HepG2 (cell line): ENCODE results near the gene EXOC7. TPM values are rescaled to one million over a fixed set of nuclear protein-coding genes. Genes with fewer than 3 reads are reported as not detected.

Experiments
- HNF4G ChIP-seq, 2 experiments: sonication (generic) in 1 of 2; formaldehyde crosslinking in 1 of 2; IDR thresholded peaks; 2 replicates each; pipeline versions ENCODE4 v1.4.0 to v1.6.1; 2011 to 2020; ENCODE audit warnings: borderline replicate concordance in 2 of 2, low read depth in 2 of 2, mild to moderate bottlenecking in 2 of 2, low read length in 1 of 2, missing genetic modification reagents in 1 of 2, moderate library complexity in 1 of 2
- MAFG ChIP-seq: sonication (generic); formaldehyde crosslinking; IDR thresholded peaks from 2 replicates; pipeline ENCODE4 v1.5.1; 2020; ENCODE audit warnings: mild to moderate bottlenecking, missing genetic modification reagents
- MYPOP ChIP-seq: sonication (generic); formaldehyde crosslinking; IDR thresholded peaks from 2 replicates; pipeline ENCODE4 v1.8.1; 2023; ENCODE audit warnings: mild to moderate bottlenecking, moderate library complexity, missing genetic modification reagents
- NFKB2 ChIP-seq: sonication (generic); formaldehyde crosslinking; IDR thresholded peaks from 2 replicates; pipeline ENCODE4 v1.4.0; 2020; ENCODE audit warnings: missing genetic modification reagents, borderline replicate concordance
- PHF21A ChIP-seq: sonication (generic); formaldehyde crosslinking; IDR thresholded peaks from 2 replicates; pipeline ENCODE4 v1.5.0; 2020; ENCODE audit warnings: mild to moderate bottlenecking, missing genetic modification reagents
- ZIK1 ChIP-seq: sonication (generic); formaldehyde crosslinking; IDR thresholded peaks from 2 replicates; pipeline ENCODE4 v1.5.0; 2020; ENCODE audit warnings: mild to moderate bottlenecking, low read depth, missing genetic modification reagents, borderline replicate concordance
- ZMYM2 ChIP-seq: sonication (generic); formaldehyde crosslinking; IDR thresholded peaks from 2 replicates; pipeline ENCODE4 v1.8.0; 2022; ENCODE audit warnings: mild to moderate bottlenecking, missing genetic modification reagents
- ZNF687 ChIP-seq: sonication (generic); formaldehyde crosslinking; IDR thresholded peaks from 2 replicates; pipeline ENCODE4 v1.5.1; 2020; ENCODE audit warnings: mild to moderate bottlenecking, missing genetic modification reagents, moderate library complexity
- ZNF770 ChIP-seq: sonication (generic); formaldehyde crosslinking; IDR thresholded peaks from 2 replicates; pipeline ENCODE4 v1.5.0; 2020; ENCODE audit warnings: mild to moderate bottlenecking, missing genetic modification reagents
- ZNF788 ChIP-seq: sonication (generic); formaldehyde crosslinking; IDR thresholded peaks from 2 replicates; pipeline ENCODE4 v1.5.0; 2020; ENCODE audit warnings: mild to moderate bottlenecking, missing genetic modification reagents, borderline replicate concordance
- polyA plus RNA-seq, 8 experiments: library from polyadenylated mRNA; depleted of rRNA in 3 of 8; stranded (reverse) in 7 of 8; unstranded in 1 of 8; fragments of >200 nt; fragmentation: Illumina TruSeq in 4 of 8; extraction: Trizol in 4 of 8; gene quantifications; 2 replicates each; pipeline versions ENCODE4 v1.2.1 to v1.2.3, GENCODE V29; 2011 to 2016; ENCODE audit warnings: low read depth in 4 of 8, missing spikeins in 1 of 8, mixed read lengths in 1 of 8; ENCODE audit not compliant: insufficient read depth in 1 of 8
- total RNA-seq, 5 experiments: library from RNA; depleted of rRNA; stranded (reverse); fragments of >200 nt; fragmentation: Illumina TruSeq; extraction: Trizol; gene quantifications; 2 replicates each; pipeline ENCODE4 v1.2.3, GENCODE V29; 2016; ENCODE audit warnings: low read depth in 1 of 5

EXOC7 gene
- total and polyA plus RNA-seq, 2 of the 13 experiments (the other 11 are each of a cell fraction or from before 2014, with no cell fraction given): 86.9 to 116 TPM

DNA sequence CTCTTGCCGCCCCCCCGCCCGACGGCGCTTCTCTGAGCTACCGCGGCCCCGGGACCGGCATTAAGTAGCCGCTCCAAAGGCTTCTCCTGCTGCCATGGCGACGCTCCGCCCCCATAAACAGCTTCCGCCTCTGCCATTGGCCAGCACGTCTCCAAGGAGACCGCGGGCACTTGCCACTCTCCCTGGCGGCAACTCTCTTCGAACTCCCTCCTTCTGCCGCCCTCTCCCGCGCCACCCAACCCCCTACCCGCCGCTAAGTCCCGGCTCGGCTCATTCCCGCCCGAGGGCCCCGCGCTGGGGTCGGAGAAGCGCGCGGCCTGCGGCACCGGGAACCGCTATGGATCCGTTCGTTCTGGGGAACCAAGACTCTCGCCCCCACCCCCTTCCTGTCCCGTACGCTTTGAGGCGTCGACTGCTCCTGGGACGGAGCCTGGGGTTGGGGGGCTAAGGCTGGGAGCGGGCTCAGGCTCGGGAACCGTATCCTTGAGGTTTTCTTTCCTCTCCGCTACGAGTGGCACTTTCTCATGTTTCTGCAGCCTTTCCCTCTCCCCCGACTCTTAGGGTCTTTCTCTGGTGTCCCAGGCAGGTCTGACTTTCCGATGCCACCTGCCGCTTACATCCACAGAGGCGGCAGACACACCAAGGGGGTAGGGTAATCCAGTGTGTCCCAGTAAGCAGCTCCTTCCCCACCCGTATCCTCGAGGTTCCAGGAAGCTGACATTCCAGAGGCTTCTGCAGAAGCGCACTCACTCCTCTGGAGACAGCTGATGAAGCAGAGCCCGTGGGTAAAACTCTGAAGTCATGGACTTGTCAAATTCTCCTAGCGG is 37.8 kb upstream of the EXOC7 start, which contains the start of gene FOXJ1 (continued):
- TF ChIP-seq PHF21A (CRISPR knock-in tag) (no peak), HNF4G (IDR thresholded peaks at IDR 0.05; ENCODE audit: borderline replicate concordance, low read depth, low read length) (peak; percentile 41; the same call in 1 of the 2 replicates), HNF4G (CRISPR knock-in tag; IDR thresholded peaks at IDR 0.05; ENCODE audit: borderline replicate concordance, low read depth) (no peak), MYPOP (CRISPR knock-in tag) (0 out of 2 replicates have a peak, but pooled peaks have one; percentile 35), ZIK1 (CRISPR knock-in tag) (no peak), ZNF788 (peak; percentile 86; the same call in 1 of the 2 replicates), ZMYM2 (CRISPR knock-in tag) (no peak), MAFG (CRISPR knock-in tag) (no peak), NFKB2 (CRISPR knock-in tag) (peak; percentile 66; the same call in 1 of the 2 replicates), ZNF687 (CRISPR knock-in tag) (peak; percentile 93), ZNF770 (CRISPR knock-in tag) (peak; percentile 30; the same call in 1 of the 2 replicates)
